ENCODE measurements around the gene TRIM28. TPM values are rescaled to one million over a fixed set of nuclear protein-coding genes. Genes with fewer than 3 reads are reported as not detected.

The TRIM28 gene
- total and polyA plus RNA-seq, 9 of the 15 experiments (the other 6 are each of a cell fraction or from before 2014, with no cell fraction given) = 12.1 to 797 (median 490) TPM

DNA sequence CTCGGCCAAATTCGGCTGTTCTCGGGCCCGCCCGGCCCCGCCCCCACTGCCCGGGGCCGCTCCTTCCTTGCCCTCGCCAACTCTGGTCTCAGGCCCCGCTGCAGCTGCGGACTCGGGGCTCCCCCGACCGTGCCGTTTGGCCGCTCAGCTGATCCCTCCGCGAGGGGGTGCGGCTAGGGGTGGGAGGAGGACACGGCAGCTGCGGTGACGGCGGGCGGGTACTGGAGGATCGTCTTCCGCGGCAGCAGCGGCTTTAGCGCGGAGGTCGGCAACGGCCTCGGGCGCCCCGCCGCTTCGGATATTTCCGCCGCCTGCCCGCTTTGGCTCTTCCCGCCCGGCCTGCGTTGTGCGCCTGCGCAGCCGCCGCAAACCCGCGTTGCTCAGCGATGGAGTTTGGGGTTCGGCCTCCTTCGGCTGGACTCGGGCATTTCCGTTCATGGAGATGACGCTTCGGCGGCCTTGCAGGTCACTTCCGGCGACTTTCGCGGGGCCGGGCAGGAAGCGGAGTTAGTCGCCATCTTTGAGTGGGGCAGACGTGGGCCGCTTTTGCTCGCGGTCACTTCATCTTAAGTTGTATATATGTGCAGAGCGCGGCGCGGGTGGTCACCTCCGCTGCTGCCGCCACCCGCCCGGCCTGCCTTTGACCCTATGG is 14.9 kb downstream of the TRIM28 start (continued):
- TF ChIP-seq, protein P1, sequence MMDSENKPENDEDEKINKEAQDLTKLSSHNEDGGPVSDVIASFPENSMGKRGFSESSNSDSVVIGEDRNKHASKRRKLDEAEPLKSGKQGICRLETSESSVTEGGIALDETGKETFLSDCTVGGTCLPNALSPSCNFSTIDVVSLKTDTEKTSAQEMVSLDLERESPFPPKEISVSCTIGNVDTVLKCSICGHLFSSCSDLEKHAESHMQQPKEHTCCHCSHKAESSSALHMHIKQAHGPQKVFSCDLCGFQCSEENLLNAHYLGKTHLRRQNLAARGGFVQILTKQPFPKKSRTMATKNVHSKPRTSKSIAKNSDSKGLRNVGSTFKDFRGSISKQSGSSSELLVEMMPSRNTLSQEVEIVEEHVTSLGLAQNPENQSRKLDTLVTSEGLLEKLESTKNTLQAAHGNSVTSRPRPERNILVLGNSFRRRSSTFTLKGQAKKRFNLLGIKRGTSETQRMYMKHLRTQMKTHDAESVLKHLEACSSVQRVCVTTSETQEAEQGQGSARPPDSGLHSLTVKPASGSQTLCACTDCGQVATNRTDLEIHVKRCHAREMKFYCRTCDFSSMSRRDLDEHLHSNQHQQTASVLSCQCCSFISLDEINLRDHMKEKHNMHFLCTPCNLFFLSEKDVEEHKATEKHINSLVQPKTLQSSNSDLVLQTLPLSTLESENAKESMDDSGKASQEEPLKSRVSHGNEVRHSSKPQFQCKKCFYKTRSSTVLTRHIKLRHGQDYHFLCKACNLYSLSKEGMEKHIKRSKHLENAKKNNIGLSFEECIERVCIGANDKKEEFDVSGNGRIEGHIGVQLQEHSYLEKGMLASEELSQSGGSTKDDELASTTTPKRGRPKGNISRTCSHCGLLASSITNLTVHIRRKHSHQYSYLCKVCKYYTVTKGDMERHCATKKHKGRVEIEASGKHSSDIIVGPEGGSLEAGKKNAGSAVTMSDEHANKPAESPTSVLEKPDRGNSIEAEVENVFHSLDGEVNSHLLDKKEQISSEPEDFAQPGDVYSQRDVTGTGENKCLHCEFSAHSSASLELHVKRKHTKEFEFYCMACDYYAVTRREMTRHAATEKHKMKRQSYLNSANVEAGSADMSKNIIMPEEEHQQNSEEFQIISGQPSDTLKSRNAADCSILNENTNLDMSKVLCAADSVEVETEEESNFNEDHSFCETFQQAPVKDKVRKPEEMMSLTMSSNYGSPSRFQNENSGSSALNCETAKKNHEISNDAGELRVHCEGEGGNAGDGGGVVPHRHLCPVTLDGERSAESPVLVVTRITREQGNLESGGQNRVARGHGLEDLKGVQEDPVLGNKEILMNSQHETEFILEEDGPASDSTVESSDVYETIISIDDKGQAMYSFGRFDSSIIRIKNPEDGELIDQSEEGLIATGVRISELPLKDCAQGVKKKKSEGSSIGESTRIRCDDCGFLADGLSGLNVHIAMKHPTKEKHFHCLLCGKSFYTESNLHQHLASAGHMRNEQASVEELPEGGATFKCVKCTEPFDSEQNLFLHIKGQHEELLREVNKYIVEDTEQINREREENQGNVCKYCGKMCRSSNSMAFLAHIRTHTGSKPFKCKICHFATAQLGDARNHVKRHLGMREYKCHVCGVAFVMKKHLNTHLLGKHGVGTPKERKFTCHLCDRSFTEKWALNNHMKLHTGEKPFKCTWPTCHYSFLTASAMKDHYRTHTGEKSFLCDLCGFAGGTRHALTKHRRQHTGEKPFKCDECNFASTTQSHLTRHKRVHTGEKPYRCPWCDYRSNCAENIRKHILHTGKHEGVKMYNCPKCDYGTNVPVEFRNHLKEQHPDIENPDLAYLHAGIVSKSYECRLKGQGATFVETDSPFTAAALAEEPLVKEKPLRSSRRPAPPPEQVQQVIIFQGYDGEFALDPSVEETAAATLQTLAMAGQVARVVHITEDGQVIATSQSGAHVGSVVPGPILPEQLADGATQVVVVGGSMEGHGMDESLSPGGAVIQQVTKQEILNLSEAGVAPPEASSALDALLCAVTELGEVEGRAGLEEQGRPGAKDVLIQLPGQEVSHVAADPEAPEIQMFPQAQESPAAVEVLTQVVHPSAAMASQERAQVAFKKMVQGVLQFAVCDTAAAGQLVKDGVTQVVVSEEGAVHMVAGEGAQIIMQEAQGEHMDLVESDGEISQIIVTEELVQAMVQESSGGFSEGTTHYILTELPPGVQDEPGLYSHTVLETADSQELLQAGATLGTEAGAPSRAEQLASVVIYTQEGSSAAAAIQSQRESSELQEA (IDR thresholded peaks at IDR 0.05; ENCODE audit: low read depth) = peak; percentile 81; the same call in 1 of the 2 replicates
- TF ChIP-seq, protein P2, sequence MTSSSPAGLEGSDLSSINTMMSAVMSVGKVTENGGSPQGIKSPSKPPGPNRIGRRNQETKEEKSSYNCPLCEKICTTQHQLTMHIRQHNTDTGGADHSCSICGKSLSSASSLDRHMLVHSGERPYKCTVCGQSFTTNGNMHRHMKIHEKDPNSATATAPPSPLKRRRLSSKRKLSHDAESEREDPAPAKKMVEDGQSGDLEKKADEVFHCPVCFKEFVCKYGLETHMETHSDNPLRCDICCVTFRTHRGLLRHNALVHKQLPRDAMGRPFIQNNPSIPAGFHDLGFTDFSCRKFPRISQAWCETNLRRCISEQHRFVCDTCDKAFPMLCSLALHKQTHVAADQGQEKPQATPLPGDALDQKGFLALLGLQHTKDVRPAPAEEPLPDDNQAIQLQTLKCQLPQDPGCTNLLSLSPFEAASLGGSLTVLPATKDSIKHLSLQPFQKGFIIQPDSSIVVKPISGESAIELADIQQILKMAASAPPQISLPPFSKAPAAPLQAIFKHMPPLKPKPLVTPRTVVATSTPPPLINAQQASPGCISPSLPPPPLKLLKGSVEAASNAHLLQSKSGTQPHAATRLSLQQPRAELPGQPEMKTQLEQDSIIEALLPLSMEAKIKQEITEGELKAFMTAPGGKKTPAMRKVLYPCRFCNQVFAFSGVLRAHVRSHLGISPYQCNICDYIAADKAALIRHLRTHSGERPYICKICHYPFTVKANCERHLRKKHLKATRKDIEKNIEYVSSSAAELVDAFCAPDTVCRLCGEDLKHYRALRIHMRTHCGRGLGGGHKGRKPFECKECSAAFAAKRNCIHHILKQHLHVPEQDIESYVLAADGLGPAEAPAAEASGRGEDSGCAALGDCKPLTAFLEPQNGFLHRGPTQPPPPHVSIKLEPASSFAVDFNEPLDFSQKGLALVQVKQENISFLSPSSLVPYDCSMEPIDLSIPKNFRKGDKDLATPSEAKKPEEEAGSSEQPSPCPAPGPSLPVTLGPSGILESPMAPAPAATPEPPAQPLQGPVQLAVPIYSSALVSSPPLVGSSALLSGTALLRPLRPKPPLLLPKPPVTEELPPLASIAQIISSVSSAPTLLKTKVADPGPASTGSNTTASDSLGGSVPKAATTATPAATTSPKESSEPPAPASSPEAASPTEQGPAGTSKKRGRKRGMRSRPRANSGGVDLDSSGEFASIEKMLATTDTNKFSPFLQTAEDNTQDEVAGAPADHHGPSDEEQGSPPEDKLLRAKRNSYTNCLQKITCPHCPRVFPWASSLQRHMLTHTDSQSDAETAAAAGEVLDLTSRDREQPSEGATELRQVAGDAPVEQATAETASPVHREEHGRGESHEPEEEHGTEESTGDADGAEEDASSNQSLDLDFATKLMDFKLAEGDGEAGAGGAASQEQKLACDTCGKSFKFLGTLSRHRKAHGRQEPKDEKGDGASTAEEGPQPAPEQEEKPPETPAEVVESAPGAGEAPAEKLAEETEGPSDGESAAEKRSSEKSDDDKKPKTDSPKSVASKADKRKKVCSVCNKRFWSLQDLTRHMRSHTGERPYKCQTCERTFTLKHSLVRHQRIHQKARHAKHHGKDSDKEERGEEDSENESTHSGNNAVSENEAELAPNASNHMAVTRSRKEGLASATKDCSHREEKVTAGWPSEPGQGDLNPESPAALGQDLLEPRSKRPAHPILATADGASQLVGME (CRISPR knock-in tag; IDR thresholded peaks at IDR 0.05) = peak; percentile 60; the same call in 1 of the 2 replicates
- TF ChIP-seq BHLHE40 (IDR thresholded peaks at IDR 0.05; ENCODE audit: low read length) (peak; percentile 40; the same call in 1 of the 2 replicates), ERF (CRISPR knock-in tag; IDR thresholded peaks at IDR 0.05) (peak; percentile 40; the same call in 1 of the 2 replicates), SRF (CRISPR knock-in tag; IDR thresholded peaks at IDR 0.05) (peak in 1 of 2 experiments; percentile 85; a peak in 1 of 4 replicates), TBL1XR1 (IDR thresholded peaks at IDR 0.05; ENCODE audit: low read length in 2 of 2) (0 out of 4 replicates have a peak, but pooled peaks of 1 of the 2 experiments have one; percentile 49), ZBTB1 (CRISPR knock-in tag; IDR thresholded peaks at IDR 0.05; ENCODE audit: borderline replicate concordance, low read depth) (0 out of 2 replicates have a peak, but pooled peaks have one; percentile 64), HCFC1 (IDR thresholded peaks at IDR 0.05; ENCODE audit: low read depth, low read length) (peak; percentile 85), JUN (IDR thresholded peaks at IDR 0.05; ENCODE audit: borderline replicate concordance, low read depth, low read length) (no peak), JUN (CRISPR knock-in tag; IDR thresholded peaks at IDR 0.05; ENCODE audit: borderline replicate concordance) (no peak)
- TF ChIP-seq, protein P3, sequence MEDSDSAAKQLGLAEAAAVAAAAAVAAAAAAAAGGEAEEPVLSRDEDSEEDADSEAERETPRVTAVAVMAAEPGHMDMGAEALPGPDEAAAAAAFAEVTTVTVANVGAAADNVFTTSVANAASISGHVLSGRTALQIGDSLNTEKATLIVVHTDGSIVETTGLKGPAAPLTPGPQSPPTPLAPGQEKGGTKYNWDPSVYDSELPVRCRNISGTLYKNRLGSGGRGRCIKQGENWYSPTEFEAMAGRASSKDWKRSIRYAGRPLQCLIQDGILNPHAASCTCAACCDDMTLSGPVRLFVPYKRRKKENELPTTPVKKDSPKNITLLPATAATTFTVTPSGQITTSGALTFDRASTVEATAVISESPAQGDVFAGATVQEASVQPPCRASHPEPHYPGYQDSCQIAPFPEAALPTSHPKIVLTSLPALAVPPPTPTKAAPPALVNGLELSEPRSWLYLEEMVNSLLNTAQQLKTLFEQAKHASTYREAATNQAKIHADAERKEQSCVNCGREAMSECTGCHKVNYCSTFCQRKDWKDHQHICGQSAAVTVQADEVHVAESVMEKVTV (CRISPR knock-in tag; IDR thresholded peaks at IDR 0.05) = peak; percentile 100

Measured in K562 (cell line).